Smooth muscle cell (in vitro differentiated cells): ENCODE results near the gene SLC25A6. TPM values are rescaled to one million over a fixed set of nuclear protein-coding genes. Genes with fewer than 3 reads are reported as not detected.

Experiments used
- DNase-seq: peaks from one replicate; lab custom pipeline; 2025; ENCODE audit not compliant: unreplicated experiment; lab: John Stamatoyannopoulos, UW
- H2AFZ ChIP-seq: fragments of 200-600 bp; sonication (generic); 2 replicates; pipeline ENCODE4 v1.6.0; 2016; ENCODE audit warnings: antibody characterized with exemption, low read depth, mild to moderate bottlenecking
- H3F3A ChIP-seq: fragments of 200-600 bp; sonication (generic); 2 replicates; pipeline ENCODE4 v1.6.0; 2017; ENCODE audit warnings: antibody characterized with exemption, low read depth
- H3K27ac ChIP-seq: fragments of 200-600 bp; sonication (generic); 2 replicates; pipeline ENCODE4 v1.5.1; 2016; ENCODE audit warnings: low read depth, mild to moderate bottlenecking
- H3K27me3 ChIP-seq: fragments of 200-600 bp; sonication (generic); 2 replicates; pipeline ENCODE4 v1.6.1; 2016; ENCODE audit warnings: low read depth, mild to moderate bottlenecking
- H3K36me3 ChIP-seq: fragments of 200-600 bp; sonication (generic); 2 replicates; pipeline ENCODE4 v1.5.1; 2016; ENCODE audit warnings: low read depth
- H3K4me1 ChIP-seq: fragments of 200-600 bp; sonication (generic); 2 replicates; pipeline ENCODE4 v1.5.1; 2016; ENCODE audit warnings: low read depth
- H3K4me2 ChIP-seq: fragments of 200-600 bp; sonication (generic); 2 replicates; pipeline ENCODE4 v1.6.0; 2016; ENCODE audit warnings: mild to moderate bottlenecking
- H3K4me3 ChIP-seq: fragments of 200-600 bp; sonication (generic); 2 replicates; pipeline ENCODE4 v1.5.1; 2016; ENCODE audit warnings: mild to moderate bottlenecking
- H3K79me2 ChIP-seq: fragments of 200-600 bp; sonication (generic); 2 replicates; pipeline ENCODE4 v1.6.0; 2016; ENCODE audit warnings: low read depth, mild to moderate bottlenecking
- H3K9ac ChIP-seq: fragments of 200-600 bp; sonication (generic); 2 replicates; pipeline ENCODE4 v1.6.0; 2016; ENCODE audit warnings: low read depth
- H3K9me3 ChIP-seq: fragments of 200-600 bp; sonication (generic); replicated peaks from 2 replicates; pipeline ENCODE4 v1.5.1; 2016; ENCODE audit warnings: low read depth
- H4K20me1 ChIP-seq: fragments of 200-600 bp; sonication (generic); 2 replicates; pipeline ENCODE4 v1.6.0; 2016; ENCODE audit warnings: low read depth
- WGBS: methylation state at CpG from one replicate; pipeline ENCODE4 v1.1.7; 2016; ENCODE audit warnings: low lambda C conversion rate; 5-methylcytosine and 5-hydroxymethylcytosine counted together
- polyA plus RNA-seq: library from polyadenylated mRNA; unstranded; fragments of >200 nt; fragmentation: Nextera tagmentation; extraction: Ambion mirVana; gene quantifications from 2 replicates; pipeline ENCODE4 v1.2.1, GENCODE V29; 2016
- total RNA-seq: library from RNA; depleted of rRNA; stranded (reverse); fragments of >200 nt; gene quantifications from 2 replicates; pipeline ENCODE4 v1.2.3, GENCODE V29; 2014
- TF ChIP-seq, protein P1 (sequence below): fragments of 200-600 bp; sonication (generic); IDR thresholded peaks from 2 replicates; pipeline ENCODE4 v1.5.1; 2017; ENCODE audit warnings: borderline replicate concordance, mild to moderate bottlenecking, antibody characterized with exemption; ENCODE audit not compliant: insufficient read depth, poor library complexity, severe bottlenecking

SLC25A6 gene
- total and polyA plus RNA-seq, 2 experiments from 2014 or later, result 160 to 288 TPM

DNA sequence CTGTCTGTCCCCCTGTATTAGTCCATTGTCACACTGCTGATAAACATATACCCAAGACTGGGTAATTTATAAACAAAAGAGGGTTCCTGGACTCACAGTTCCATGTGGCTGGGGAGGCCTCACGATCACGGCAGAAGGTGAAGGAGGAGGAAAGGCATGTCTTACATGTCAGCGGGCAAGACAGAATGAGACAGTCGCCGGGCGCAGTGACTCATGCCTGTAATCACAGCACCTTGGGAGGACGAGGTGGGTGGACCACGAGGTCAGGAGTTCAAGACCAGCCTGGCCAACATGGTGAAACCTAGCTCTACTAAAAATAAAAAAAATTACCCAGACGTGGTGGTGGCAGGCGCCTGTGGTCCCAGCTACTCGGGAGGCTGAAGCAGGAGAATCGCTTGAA is 30.6 kb downstream of the SLC25A6 start:
- Histone ChIP-seq H3K79me2 (no peaks in the 10 kb centered on the region), H3K4me1 (no peaks in the 10 kb centered on the region), H3K4me2 (no peak overlapping the region), H3K36me3 (peaks cover 6% of the 10 kb centered on the region), H3K27me3 (no peaks in the 10 kb centered on the region), H4K20me1 (no peaks in the 10 kb centered on the region), H2AFZ (no peak overlapping the region), H3K9me3 (peaks cover 8% of the 10 kb centered on the region), H3K27ac (no peak overlapping the region), H3K9ac (no peak overlapping the region), H3F3A (peaks cover 10% of the 10 kb centered on the region), H3K4me3 (no peak overlapping the region)
- TF ChIP-seq, protein P1, sequence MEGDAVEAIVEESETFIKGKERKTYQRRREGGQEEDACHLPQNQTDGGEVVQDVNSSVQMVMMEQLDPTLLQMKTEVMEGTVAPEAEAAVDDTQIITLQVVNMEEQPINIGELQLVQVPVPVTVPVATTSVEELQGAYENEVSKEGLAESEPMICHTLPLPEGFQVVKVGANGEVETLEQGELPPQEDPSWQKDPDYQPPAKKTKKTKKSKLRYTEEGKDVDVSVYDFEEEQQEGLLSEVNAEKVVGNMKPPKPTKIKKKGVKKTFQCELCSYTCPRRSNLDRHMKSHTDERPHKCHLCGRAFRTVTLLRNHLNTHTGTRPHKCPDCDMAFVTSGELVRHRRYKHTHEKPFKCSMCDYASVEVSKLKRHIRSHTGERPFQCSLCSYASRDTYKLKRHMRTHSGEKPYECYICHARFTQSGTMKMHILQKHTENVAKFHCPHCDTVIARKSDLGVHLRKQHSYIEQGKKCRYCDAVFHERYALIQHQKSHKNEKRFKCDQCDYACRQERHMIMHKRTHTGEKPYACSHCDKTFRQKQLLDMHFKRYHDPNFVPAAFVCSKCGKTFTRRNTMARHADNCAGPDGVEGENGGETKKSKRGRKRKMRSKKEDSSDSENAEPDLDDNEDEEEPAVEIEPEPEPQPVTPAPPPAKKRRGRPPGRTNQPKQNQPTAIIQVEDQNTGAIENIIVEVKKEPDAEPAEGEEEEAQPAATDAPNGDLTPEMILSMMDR, result no peak
- DNase-seq, result no peak
- 87% methylated on average over 12 of the region's 12 CpGs for WGBS

GRCh38 chrX:1360171-1360570 is 31.7 kb downstream of the SLC25A6 start:
- DNase-seq, result no peak
- peaks cover 8% of the 10 kb centered on the region for H3K9me3 ChIP-seq
- no peak overlapping the region for H3K4me2 ChIP-seq
- H3F3A ChIP-seq, result peaks cover 10% of the 10 kb centered on the region
- no peak overlapping the region for H3K4me3 ChIP-seq
- peaks cover 6% of the 10 kb centered on the region for H3K36me3 ChIP-seq
- no peak overlapping the region for H2AFZ ChIP-seq
- H3K79me2 ChIP-seq, result no peaks in the 10 kb centered on the region
- H3K4me1 ChIP-seq, result peaks cover 7% of the 10 kb centered on the region
- H3K27me3 ChIP-seq, result no peaks in the 10 kb centered on the region
- no peaks in the 10 kb centered on the region for H4K20me1 ChIP-seq
- TF ChIP-seq, protein P1, result no peak
- 88% methylated on average over 1 of the region's 2 CpGs for WGBS
- H3K27ac ChIP-seq, result no peak overlapping the region
- no peak overlapping the region for H3K9ac ChIP-seq

DNA sequence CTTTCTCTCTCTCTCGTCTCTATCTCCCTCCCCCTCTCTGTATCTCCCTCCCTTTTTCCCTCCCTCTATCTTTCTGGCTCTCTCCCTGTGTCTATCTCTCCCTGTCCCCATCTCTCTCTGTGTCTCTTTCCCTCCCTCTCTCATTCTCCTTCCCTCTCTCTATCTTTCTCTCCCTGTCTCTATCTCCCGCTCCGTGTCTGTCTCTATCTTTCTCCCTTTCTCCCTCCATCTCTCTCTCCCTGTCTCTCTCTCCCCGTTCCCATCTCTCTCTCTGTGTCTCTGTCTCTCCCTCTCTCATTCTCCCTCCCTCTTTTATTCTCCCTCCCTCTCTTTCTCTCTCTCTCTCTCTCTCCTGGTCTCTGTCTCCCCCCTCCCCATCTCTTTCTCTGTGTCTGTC is 32.4 kb downstream of the SLC25A6 start:
- Histone ChIP-seq H3K27ac (no peak overlapping the region), H3K9ac (no peak overlapping the region), H2AFZ (no peak overlapping the region)

More for the DNA sequence above, 32.4 kb downstream of the SLC25A6 start:
- H3K9me3 ChIP-seq, result peaks cover 8% of the 10 kb centered on the region
- TF ChIP-seq, protein P1, result no peak
- H3K4me1 ChIP-seq, result peaks cover 7% of the 10 kb centered on the region
- H3K27me3 ChIP-seq, result no peaks in the 10 kb centered on the region
- DNase-seq, result no peak
- H3K4me2 ChIP-seq, result no peak overlapping the region
- H3F3A ChIP-seq, result peaks cover 10% of the 10 kb centered on the region
- peaks cover 6% of the 10 kb centered on the region for H3K36me3 ChIP-seq
- H3K4me3 ChIP-seq, result no peak overlapping the region
- H3K79me2 ChIP-seq, result no peaks in the 10 kb centered on the region
- H4K20me1 ChIP-seq, result no peaks in the 10 kb centered on the region
- WGBS, result 80% methylated on average over 2 of the region's 4 CpGs
